Measurements from ENCODE around the gene CCDC170.
"Not testable (repeated sequence)": the region's sequence is repeated elsewhere in the genome, so short reads cannot be mapped to it uniquely, and the experiment has no call there.

The CCDC170 gene

GRCh38 chr6:151493804-151494234, at the start of gene CCDC170:
CCDC170 (plus strand) TSS chr6:151494017; CDS start chr6:151494129, 112 bp downstream.
- no peak for DNase-seq

- no peak for DNase-seq
Observed at GRCh38 chr6:151445482-151445881, 48.3 kb upstream of the CCDC170 start.

- DNase-seq, result no peak
Observed at GRCh38 chr6:151447237-151447636, 46.6 kb upstream of the CCDC170 start.

GRCh38 chr6:151448623-151449022, 45.2 kb upstream of the CCDC170 start:
- no peak for DNase-seq

- DNase-seq, result not testable (repeated sequence)
Observed at GRCh38 chr6:151450928-151451327, 42.9 kb upstream of the CCDC170 start.

GRCh38 chr6:151451417-151451949, 42.3 kb upstream of the CCDC170 start:
- DNase-seq, result no peak

- peak; percentile 100 for DNase-seq
Observed at GRCh38 chr6:151451950-151452749, 41.7 kb upstream of the CCDC170 start, which contains the start of gene RMND1. RMND1 (minus strand) TSS chr6:151452126; CDS start chr6:151445811, 6,315 bp downstream.

GRCh38 chr6:151452750-151453427, 40.9 kb upstream of the CCDC170 start:
- no peak for DNase-seq

GRCh38 chr6:151455751-151456398, 37.9 kb upstream of the CCDC170 start:
- DNase-seq, result not testable (repeated sequence)

- no peak for DNase-seq
Observed at GRCh38 chr6:151461673-151462072, 32.1 kb upstream of the CCDC170 start.

- DNase-seq, result no peak
Observed at GRCh38 chr6:151464702-151465101, 29.1 kb upstream of the CCDC170 start.

GRCh38 chr6:151475653-151476523, 17.9 kb upstream of the CCDC170 start:
- no peak for DNase-seq

- no peak for DNase-seq
Observed at GRCh38 chr6:151477726-151478125, 16.1 kb upstream of the CCDC170 start.

- no peak for DNase-seq
Observed at GRCh38 chr6:151478670-151479069, 15.1 kb upstream of the CCDC170 start.

GRCh38 chr6:151481786-151482185, 12.0 kb upstream of the CCDC170 start:
- no peak for DNase-seq

- no peak for DNase-seq
Observed at GRCh38 chr6:151482290-151482689, 11.5 kb upstream of the CCDC170 start.

GRCh38 chr6:151483994-151484393, 9.8 kb upstream of the CCDC170 start:
- no peak for DNase-seq

GRCh38 chr6:151488226-151488625, 5.6 kb upstream of the CCDC170 start:
- no peak for DNase-seq

- no peak for DNase-seq
Observed at GRCh38 chr6:151490996-151491395, 2.8 kb upstream of the CCDC170 start.

GRCh38 chr6:151493161-151493803, 535 bp upstream of the CCDC170 start:
- DNase-seq, result no peak

- no peak for DNase-seq
Observed at GRCh38 chr6:151494235-151494935, 568 bp downstream of the CCDC170 start.
